Measurements from ENCODE around the gene FAM222A. TPM values are rescaled to one million over a fixed set of nuclear protein-coding genes. Genes with fewer than 3 reads are reported as not detected.

Gene FAM222A
- polyA plus RNA-seq, 1 donor (not counting 4 experiments of a cell fraction or from before 2014, with no cell fraction given): 0.05 TPM

DNA sequence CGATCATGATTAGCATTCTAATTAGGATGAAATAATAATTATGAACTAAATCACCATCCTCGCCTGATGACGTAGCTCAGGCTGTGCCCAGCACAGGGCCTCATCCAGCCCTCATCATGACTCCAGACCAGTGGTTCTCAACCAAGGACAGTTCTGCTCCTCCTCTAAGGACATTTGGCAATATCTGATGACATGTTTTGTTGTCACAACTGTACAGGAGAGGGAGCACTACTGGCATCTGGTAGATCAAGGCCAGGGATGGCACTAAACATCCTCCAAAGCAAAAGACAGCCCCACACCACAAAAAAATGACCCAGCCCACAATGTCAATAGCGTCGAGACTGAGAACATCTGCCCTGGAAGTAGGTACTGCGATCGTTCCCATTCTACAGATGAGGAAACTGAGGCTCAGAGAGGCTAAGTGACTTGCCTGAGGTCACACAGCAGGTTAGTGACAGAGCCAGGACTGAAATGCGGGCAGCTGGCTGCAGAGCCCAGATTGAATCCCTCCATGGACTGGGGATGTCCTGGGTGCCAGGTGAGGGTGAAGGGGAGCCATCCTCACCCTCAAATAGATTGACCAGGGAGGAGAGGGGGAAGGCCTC, 104.1 kb downstream of the FAM222A start:
- Histone ChIP-seq H3K27me3 (ENCODE audit: control insufficient read depth, extremely low read depth, insufficient read depth, low read length) (no peaks in the 10 kb centered on the region), H3K9me3 (ENCODE audit: control insufficient read depth, low read depth, low read length) (no peaks in the 10 kb centered on the region), H3K27ac (ENCODE audit: control insufficient read depth, insufficient read depth, low read length) (no peak overlapping the region), H3K79me2 (ENCODE audit: control insufficient read depth, insufficient read depth, low read length) (no peaks in the 10 kb centered on the region), H3K9me1 (ENCODE audit: control insufficient read depth, extremely low read depth, insufficient read depth, low read length) (peaks cover 2% of the 10 kb centered on the region), H3K9ac (ENCODE audit: control insufficient read depth, extremely low read depth, insufficient read depth, low read length) (no peak overlapping the region), H4K20me1 (ENCODE audit: control insufficient read depth, extremely low read depth, insufficient read depth, low read length) (no peaks in the 10 kb centered on the region), H3K4me3 (ENCODE audit: control insufficient read depth in 2 of 3, extremely low read depth in 1 of 3, insufficient read depth in 2 of 3, low read depth in 1 of 3, low read length in 3 of 3) (no peak overlapping the region), H3K4me1 (ENCODE audit: control insufficient read depth, extremely low read depth, insufficient read depth, low read length) (peaks cover 24% of the 10 kb centered on the region), H3K36me3 (ENCODE audit: control insufficient read depth in 2 of 2, extremely low read depth in 1 of 2, insufficient read depth in 2 of 2, low read length in 2 of 2) (no peaks in the 10 kb centered on the region), H2AFZ (ENCODE audit: control insufficient read depth, low read length) (no peak overlapping the region), H3K4me2 (ENCODE audit: control insufficient read depth, extremely low read depth, insufficient read depth, low read depth, low read length) (no peak overlapping the region)
- TF ChIP-seq, protein P1, sequence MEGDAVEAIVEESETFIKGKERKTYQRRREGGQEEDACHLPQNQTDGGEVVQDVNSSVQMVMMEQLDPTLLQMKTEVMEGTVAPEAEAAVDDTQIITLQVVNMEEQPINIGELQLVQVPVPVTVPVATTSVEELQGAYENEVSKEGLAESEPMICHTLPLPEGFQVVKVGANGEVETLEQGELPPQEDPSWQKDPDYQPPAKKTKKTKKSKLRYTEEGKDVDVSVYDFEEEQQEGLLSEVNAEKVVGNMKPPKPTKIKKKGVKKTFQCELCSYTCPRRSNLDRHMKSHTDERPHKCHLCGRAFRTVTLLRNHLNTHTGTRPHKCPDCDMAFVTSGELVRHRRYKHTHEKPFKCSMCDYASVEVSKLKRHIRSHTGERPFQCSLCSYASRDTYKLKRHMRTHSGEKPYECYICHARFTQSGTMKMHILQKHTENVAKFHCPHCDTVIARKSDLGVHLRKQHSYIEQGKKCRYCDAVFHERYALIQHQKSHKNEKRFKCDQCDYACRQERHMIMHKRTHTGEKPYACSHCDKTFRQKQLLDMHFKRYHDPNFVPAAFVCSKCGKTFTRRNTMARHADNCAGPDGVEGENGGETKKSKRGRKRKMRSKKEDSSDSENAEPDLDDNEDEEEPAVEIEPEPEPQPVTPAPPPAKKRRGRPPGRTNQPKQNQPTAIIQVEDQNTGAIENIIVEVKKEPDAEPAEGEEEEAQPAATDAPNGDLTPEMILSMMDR (optimal IDR thresholded peaks at IDR 0.05 in 1 of 3, IDR thresholded peaks at IDR 0.05 in 1 of 3, conservative IDR thresholded peaks at IDR 0.05 in 1 of 3; ENCODE audit: extremely low read depth in 1 of 3, insufficient read depth in 2 of 3, low read length in 3 of 3): no peak
- TF ChIP-seq EZH2 (IDR thresholded peaks at IDR 0.05; ENCODE audit: low read length): no peak
- FAIRE-seq (no peak), DNase-seq (ENCODE audit: low read depth, low spot score) (no peak)
- dilution Hi-C loops (cut with MboI; ENCODE audit: extremely low pct_ligation_motif_present, low sequenced_read_pairs): no loop called here

DNA sequence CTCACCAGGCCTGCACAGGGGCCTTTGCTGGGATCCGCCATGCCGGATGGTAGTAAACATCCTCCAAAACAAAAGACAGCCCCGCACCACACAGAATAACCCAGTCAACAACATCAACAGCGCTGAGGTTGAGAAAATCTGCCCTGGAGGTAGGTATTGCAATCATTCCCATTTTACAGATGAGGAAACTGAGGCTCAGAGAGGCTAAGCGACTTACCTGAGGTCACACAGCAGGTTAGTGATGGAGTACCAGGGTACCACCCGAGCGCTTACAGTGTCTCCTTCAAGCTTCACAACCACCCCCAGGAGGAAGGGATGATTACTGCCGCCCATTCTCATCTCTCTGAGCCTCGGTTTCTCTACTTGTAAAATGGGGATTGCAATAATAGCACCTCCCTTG, 104.6 kb downstream of the FAM222A start:
- H4K20me1 ChIP-seq (ENCODE audit: control insufficient read depth, extremely low read depth, insufficient read depth, low read length): no peaks in the 10 kb centered on the region
- H2AFZ ChIP-seq (ENCODE audit: control insufficient read depth, low read length): no peak overlapping the region
- H3K9me1 ChIP-seq (ENCODE audit: control insufficient read depth, extremely low read depth, insufficient read depth, low read length): peaks cover 2% of the 10 kb centered on the region
- H3K4me3 ChIP-seq (ENCODE audit: control insufficient read depth in 2 of 3, extremely low read depth in 1 of 3, insufficient read depth in 2 of 3, low read depth in 1 of 3, low read length in 3 of 3): no peak overlapping the region
- no peaks in the 10 kb centered on the region for H3K79me2 ChIP-seq (ENCODE audit: control insufficient read depth, insufficient read depth, low read length)
- no peak overlapping the region for H3K4me2 ChIP-seq (ENCODE audit: control insufficient read depth, extremely low read depth, insufficient read depth, low read depth, low read length)
- H3K4me1 ChIP-seq (ENCODE audit: control insufficient read depth, extremely low read depth, insufficient read depth, low read length): peaks cover 24% of the 10 kb centered on the region
- H3K9me3 ChIP-seq (ENCODE audit: control insufficient read depth, low read depth, low read length): no peaks in the 10 kb centered on the region
- H3K9ac ChIP-seq (ENCODE audit: control insufficient read depth, extremely low read depth, insufficient read depth, low read length): no peak overlapping the region
- no peak for DNase-seq (ENCODE audit: low read depth, low spot score)
- no peaks in the 10 kb centered on the region for H3K27me3 ChIP-seq (ENCODE audit: control insufficient read depth, extremely low read depth, insufficient read depth, low read length)
- no peaks in the 10 kb centered on the region for H3K36me3 ChIP-seq (ENCODE audit: control insufficient read depth in 2 of 2, extremely low read depth in 1 of 2, insufficient read depth in 2 of 2, low read length in 2 of 2)
- no peak for FAIRE-seq
- no peak overlapping the region for H3K27ac ChIP-seq (ENCODE audit: control insufficient read depth, insufficient read depth, low read length)
- dilution Hi-C loops (cut with MboI; ENCODE audit: extremely low pct_ligation_motif_present, low sequenced_read_pairs): no loop called here
- TF ChIP-seq, protein P1 (optimal IDR thresholded peaks at IDR 0.05 in 1 of 3, IDR thresholded peaks at IDR 0.05 in 1 of 3, conservative IDR thresholded peaks at IDR 0.05 in 1 of 3; ENCODE audit: extremely low read depth in 1 of 3, insufficient read depth in 2 of 3, low read length in 3 of 3): no peak
- no peak for TF ChIP-seq EZH2 (IDR thresholded peaks at IDR 0.05; ENCODE audit: low read length)

Data from keratinocyte (primary cell).